HG02943 (cell line): ENCODE data around the gene RGL4.
"Not testable (repeated sequence)": the region's sequence is repeated elsewhere in the genome, so short reads cannot be mapped to it uniquely, and the experiment has no call there.

Source experiments
- ATAC-seq: cut with Tn5 transposase; IDR thresholded peaks from one replicate; pipeline ENCODE4 v1.9.1; 2021; ENCODE audit warnings: mild to moderate bottlenecking, low read depth, moderate library complexity; ENCODE audit not compliant: unreplicated experiment

RGL4 gene

DNA sequence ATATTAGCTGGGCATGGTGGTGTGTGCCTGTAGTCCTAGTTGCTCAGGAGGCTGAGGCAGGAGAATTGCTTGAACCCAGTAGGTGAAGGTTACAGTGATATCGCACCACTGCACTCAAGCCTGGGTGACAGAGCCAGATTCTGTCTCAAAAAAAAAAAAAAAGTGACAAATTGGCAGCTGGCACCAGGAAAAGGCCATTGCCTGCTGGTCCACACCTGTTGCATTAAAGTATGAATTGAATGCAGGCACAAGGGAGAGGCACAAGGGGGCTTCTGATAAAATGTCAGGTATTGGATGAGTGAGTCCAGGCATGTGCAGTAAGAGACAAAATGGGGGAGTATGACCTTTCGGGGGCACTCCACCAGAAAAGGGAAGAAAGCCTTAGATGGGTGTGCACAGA, 31.9 kb downstream of the RGL4 start:
- no peak for ATAC-seq

- not testable (repeated sequence) for ATAC-seq
Observed at GRCh38 chr22:23728108-23728507, 37.3 kb downstream of the RGL4 start.

GRCh38 chr22:23737696-23738095, 46.9 kb downstream of the RGL4 start:
- ATAC-seq: no peak

DNA sequence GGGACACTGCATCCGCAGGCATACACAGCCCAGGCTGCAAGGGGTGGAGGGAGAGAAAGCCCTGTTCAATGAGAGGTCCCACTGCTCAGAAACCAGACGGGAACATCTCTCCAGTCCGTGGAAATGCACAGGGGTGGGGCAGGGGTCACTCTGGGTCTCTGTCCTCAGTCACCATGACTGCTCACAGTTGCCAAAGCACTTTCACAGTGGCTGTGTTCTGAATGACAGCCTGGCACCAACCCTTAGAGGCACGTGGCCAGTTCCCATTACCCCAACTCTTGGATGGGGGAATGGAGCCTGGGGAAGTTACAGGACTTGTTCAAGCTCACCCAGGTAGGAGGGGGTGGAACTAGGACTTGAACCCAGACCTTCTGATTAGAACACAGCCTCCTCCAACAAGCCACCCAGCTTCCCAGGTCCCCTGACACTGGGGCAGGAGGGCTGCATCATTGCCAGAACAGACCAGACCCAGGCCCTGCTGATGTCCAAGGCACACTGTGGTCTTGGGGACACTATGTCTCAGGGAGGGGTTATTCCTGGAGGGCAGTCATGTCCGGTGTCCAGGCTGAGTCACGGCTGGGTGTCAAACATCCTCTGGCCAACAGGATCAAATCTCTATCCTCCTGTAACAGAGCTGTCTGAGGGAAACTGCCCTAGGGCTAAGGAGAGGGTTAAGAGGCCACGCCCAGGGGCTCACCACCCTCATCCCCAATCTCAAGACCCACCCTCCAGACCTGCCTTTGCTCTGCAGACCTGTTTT, 51.9 kb downstream of the RGL4 start:
- no peak for ATAC-seq

DNA sequence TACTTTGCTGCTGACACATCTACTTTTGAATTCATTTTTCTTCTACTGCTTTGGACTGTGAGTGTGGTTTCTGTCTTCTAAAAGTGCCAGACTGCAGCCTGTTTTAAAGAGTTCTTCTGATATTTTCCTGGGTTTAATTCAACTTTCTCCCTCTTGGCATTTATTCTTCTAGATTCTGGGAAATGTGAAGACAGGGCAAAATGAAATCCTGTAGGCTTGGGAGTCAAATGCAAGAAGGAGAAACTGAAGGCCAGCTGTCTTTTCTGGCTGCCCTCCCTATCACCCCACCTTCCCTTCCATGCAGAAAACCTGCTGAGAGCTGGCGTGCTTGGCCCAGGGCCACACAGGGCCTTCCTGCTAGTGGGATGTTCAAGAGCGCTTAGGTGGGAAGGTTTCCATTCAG, 52.5 kb downstream of the RGL4 start:
- ATAC-seq: no peak

DNA sequence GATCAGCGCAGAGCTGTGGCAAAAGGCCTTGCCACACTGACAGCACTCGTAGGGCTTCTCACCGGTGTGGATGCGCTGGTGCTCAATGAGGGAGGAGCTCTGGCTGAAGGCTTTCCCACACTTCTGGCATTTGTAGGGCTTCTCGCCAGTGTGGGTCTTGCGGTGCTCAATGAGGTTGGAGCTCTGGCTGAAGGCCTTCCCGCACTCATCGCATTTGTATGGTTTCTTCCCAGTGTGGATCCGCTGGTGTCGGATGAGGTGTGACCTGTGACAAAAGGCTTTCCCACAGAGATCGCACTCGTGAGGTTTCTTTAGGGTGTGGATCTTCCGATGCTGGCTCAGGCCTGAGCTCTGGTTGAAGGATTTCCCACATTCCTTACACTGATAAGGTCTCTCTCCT, 53.2 kb downstream of the RGL4 start:
- no peak for ATAC-seq

- ATAC-seq: no peak
Observed at GRCh38 chr22:23744485-23744884, 53.7 kb downstream of the RGL4 start.

- no peak for ATAC-seq
Observed at GRCh38 chr22:23745791-23746190, 55.0 kb downstream of the RGL4 start.
